Measurements from ENCODE around the gene IL1R2. TPM values are rescaled to one million over a fixed set of nuclear protein-coding genes. Genes with fewer than 3 reads are reported as not detected.

The IL1R2 gene
- total and polyA plus RNA-seq, 2 donors (not counting 1 experiment from before 2014, with no cell fraction given) = 0.17 to 0.20 TPM

DNA sequence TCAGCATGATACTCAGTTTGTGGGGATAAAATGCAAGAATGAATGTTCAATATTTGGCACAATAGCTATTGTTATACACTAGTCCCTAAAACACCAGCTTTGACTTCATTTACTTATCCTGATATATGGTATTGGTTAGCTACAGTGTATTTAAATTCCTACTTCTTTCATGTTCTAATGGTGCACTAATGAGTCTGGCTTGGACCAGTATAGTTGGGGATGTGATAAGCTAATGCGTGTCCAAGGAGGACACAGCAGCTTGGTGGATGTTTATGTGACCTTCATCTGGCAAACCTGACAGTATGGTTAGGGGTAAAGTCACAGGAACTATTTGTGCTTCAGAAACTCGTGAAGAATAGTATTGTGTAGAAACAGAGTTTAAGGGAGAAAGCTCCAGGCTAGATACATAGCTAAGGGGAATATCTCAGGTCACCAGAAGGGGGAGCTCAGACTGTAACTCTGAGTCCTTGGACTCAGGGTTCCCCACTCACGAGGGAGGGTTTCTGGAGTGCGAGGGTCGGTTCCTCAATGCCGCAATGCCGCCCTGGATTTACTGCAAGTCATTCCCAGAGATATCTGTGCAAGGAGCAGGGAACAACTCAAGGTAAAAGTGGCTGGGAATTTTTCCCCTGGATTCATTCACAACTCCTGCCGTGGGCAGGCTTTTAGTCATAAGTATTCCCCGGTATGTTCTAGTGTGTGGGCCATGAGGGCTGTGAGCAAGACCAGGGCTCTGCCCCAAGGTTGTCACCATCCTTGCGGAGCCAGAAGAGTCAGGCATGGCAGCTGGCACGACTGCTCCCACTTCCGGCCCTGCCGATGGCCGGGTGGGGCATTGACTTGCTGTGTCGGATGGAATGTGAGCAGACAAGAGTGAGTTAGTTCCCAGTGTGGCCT is 14.5 kb downstream of the IL1R2 start:
- TF ChIP-seq, protein P1, sequence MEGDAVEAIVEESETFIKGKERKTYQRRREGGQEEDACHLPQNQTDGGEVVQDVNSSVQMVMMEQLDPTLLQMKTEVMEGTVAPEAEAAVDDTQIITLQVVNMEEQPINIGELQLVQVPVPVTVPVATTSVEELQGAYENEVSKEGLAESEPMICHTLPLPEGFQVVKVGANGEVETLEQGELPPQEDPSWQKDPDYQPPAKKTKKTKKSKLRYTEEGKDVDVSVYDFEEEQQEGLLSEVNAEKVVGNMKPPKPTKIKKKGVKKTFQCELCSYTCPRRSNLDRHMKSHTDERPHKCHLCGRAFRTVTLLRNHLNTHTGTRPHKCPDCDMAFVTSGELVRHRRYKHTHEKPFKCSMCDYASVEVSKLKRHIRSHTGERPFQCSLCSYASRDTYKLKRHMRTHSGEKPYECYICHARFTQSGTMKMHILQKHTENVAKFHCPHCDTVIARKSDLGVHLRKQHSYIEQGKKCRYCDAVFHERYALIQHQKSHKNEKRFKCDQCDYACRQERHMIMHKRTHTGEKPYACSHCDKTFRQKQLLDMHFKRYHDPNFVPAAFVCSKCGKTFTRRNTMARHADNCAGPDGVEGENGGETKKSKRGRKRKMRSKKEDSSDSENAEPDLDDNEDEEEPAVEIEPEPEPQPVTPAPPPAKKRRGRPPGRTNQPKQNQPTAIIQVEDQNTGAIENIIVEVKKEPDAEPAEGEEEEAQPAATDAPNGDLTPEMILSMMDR (conservative IDR thresholded peaks at IDR 0.05 in 1 of 2, IDR thresholded peaks at IDR 0.05 in 1 of 2; ENCODE audit: low read depth in 1 of 2, low read length in 2 of 2) = peak; percentile 61 to 78
- no peak for TF ChIP-seq EZH2 (IDR thresholded peaks at IDR 0.05; ENCODE audit: low read length, missing control alignments)
- H3K36me3 ChIP-seq (ENCODE audit: control insufficient read depth, insufficient read depth, low read length) = no peaks in the 10 kb centered on the region
- peak; percentile 36 to 73 for DNase-seq (ENCODE audit: low read depth in 2 of 2)
- no peak overlapping the region for H3K27ac ChIP-seq (ENCODE audit: insufficient read depth, low read length)
- H3K79me2 ChIP-seq (ENCODE audit: control insufficient read depth, insufficient read depth, low read length) = no peaks in the 10 kb centered on the region
- H3K9ac ChIP-seq (ENCODE audit: insufficient read depth, low read length) = no peak overlapping the region
- H2AFZ ChIP-seq (ENCODE audit: low read length) = no peak overlapping the region
- peaks cover 2% of the 10 kb centered on the region for H3K27me3 ChIP-seq (ENCODE audit: control insufficient read depth, insufficient read depth, low read length)
- no peak overlapping the region for H3K4me3 ChIP-seq (replicated peaks in 1 of 4; ENCODE audit: control extremely low read depth in 1 of 4, insufficient read depth in 1 of 4, low read depth in 3 of 4, low read length in 4 of 4)
- no peaks in the 10 kb centered on the region for H4K20me1 ChIP-seq (ENCODE audit: control insufficient read depth, extremely low read depth, insufficient read depth, low read length)
- no peak overlapping the region for H3K4me2 ChIP-seq (ENCODE audit: extremely low read depth, insufficient read depth, low read length)
- no peaks in the 10 kb centered on the region for H3K9me3 ChIP-seq (ENCODE audit: control insufficient read depth, insufficient read depth, low read depth, low read length)
- no peaks in the 10 kb centered on the region for H3K4me1 ChIP-seq (ENCODE audit: control insufficient read depth, extremely low read depth, insufficient read depth, low read length)

- no peaks in the 10 kb centered on the region for H3K79me2 ChIP-seq (ENCODE audit: control insufficient read depth, insufficient read depth, low read length)
- no peak overlapping the region for H2AFZ ChIP-seq (ENCODE audit: low read length)
- no peaks in the 10 kb centered on the region for H3K36me3 ChIP-seq (ENCODE audit: control insufficient read depth, insufficient read depth, low read length)
- H3K27me3 ChIP-seq (ENCODE audit: control insufficient read depth, insufficient read depth, low read length) = peaks cover 2% of the 10 kb centered on the region
- H3K4me1 ChIP-seq (ENCODE audit: control insufficient read depth, extremely low read depth, insufficient read depth, low read length) = no peaks in the 10 kb centered on the region
- no peak overlapping the region for H3K4me3 ChIP-seq (replicated peaks in 1 of 4; ENCODE audit: control extremely low read depth in 1 of 4, insufficient read depth in 1 of 4, low read depth in 3 of 4, low read length in 4 of 4)
- no peak overlapping the region for H3K4me2 ChIP-seq (ENCODE audit: extremely low read depth, insufficient read depth, low read length)
- no peak for DNase-seq (ENCODE audit: low read depth in 2 of 2)
- no peak for TF ChIP-seq EZH2 (IDR thresholded peaks at IDR 0.05; ENCODE audit: low read length, missing control alignments)
- TF ChIP-seq, protein P1 (conservative IDR thresholded peaks at IDR 0.05 in 1 of 2, IDR thresholded peaks at IDR 0.05 in 1 of 2; ENCODE audit: low read depth in 1 of 2, low read length in 2 of 2) = no peak
- H4K20me1 ChIP-seq (ENCODE audit: control insufficient read depth, extremely low read depth, insufficient read depth, low read length) = no peaks in the 10 kb centered on the region
- no peak overlapping the region for H3K27ac ChIP-seq (ENCODE audit: insufficient read depth, low read length)
- no peaks in the 10 kb centered on the region for H3K9me3 ChIP-seq (ENCODE audit: control insufficient read depth, insufficient read depth, low read depth, low read length)
- no peak overlapping the region for H3K9ac ChIP-seq (ENCODE audit: insufficient read depth, low read length)
Measured at GRCh38 chr2:102006886-102007278, 15.1 kb downstream of the IL1R2 start.

DNA sequence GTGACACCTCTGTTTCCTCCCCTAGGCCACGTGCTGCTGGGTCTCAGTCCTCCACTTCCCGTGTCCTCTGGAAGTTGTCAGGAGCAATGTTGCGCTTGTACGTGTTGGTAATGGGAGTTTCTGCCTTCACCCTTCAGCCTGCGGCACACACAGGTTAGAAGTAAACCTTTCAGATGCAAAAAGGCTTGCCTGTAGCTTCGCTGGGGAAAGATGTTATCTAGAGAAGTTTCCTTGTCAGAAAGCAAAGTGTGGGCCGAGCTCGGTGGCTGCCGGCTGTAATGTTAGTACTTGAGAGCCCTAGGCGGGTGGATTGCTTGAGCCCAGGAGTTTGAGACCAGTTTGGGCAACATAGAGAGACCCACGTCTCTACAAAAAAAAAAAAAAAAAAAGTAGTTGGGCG is 16.7 kb downstream of the IL1R2 start:
- no peak for TF ChIP-seq EZH2 (IDR thresholded peaks at IDR 0.05; ENCODE audit: low read length, missing control alignments)
- TF ChIP-seq, protein P1 (conservative IDR thresholded peaks at IDR 0.05 in 1 of 2, IDR thresholded peaks at IDR 0.05 in 1 of 2; ENCODE audit: low read depth in 1 of 2, low read length in 2 of 2) = no peak
- H3K9me3 ChIP-seq (ENCODE audit: control insufficient read depth, insufficient read depth, low read depth, low read length) = no peaks in the 10 kb centered on the region
- no peak overlapping the region for H2AFZ ChIP-seq (ENCODE audit: low read length)
- H3K27me3 ChIP-seq (ENCODE audit: control insufficient read depth, insufficient read depth, low read length) = no peaks in the 10 kb centered on the region
- no peak overlapping the region for H3K27ac ChIP-seq (ENCODE audit: insufficient read depth, low read length)
- H3K4me2 ChIP-seq (ENCODE audit: extremely low read depth, insufficient read depth, low read length) = no peak overlapping the region
- no peak overlapping the region for H3K9ac ChIP-seq (ENCODE audit: insufficient read depth, low read length)
- no peaks in the 10 kb centered on the region for H4K20me1 ChIP-seq (ENCODE audit: control insufficient read depth, extremely low read depth, insufficient read depth, low read length)
- H3K4me1 ChIP-seq (ENCODE audit: control insufficient read depth, extremely low read depth, insufficient read depth, low read length) = no peaks in the 10 kb centered on the region
- DNase-seq (ENCODE audit: low read depth in 2 of 2) = no peak
- H3K36me3 ChIP-seq (ENCODE audit: control insufficient read depth, insufficient read depth, low read length) = no peaks in the 10 kb centered on the region
- H3K79me2 ChIP-seq (ENCODE audit: control insufficient read depth, insufficient read depth, low read length) = no peaks in the 10 kb centered on the region
- no peak overlapping the region for H3K4me3 ChIP-seq (replicated peaks in 1 of 4; ENCODE audit: control extremely low read depth in 1 of 4, insufficient read depth in 1 of 4, low read depth in 3 of 4, low read length in 4 of 4)
